Muscle of leg (tissue), 11 donors: ENCODE measurements around the gene RNF213. TPM values are rescaled to one million over a fixed set of nuclear protein-coding genes. Genes with fewer than 3 reads are reported as not detected.
A peak's percentile ranks its signal among the peaks of the same experiment; 100 is the strongest.

Experiments
- DNase-seq: peaks from one replicate; pipeline ENCODE4 v3.0.0; 2013
- H3K27ac ChIP-seq: one replicate; pipeline ENCODE4 v1.5.1; 2013; ENCODE audit warnings: mild to moderate bottlenecking, low read length, control low read depth
- H3K27me3 ChIP-seq: one replicate; pipeline ENCODE4 v1.6.1; 2013; ENCODE audit warnings: low read length; ENCODE audit not compliant: control insufficient read depth, insufficient read depth
- H3K36me3 ChIP-seq: one replicate; pipeline ENCODE4 v1.6.1; 2013; ENCODE audit warnings: low read length; ENCODE audit not compliant: control insufficient read depth, insufficient read depth
- H3K4me1 ChIP-seq: one replicate; pipeline ENCODE4 v1.6.1; 2013; ENCODE audit warnings: low read length; ENCODE audit not compliant: control insufficient read depth, insufficient read depth
- H3K4me3 ChIP-seq: one replicate; pipeline ENCODE4 v1.5.1; 2013; ENCODE audit warnings: low read length, control low read depth
- H3K9me3 ChIP-seq: replicated peaks from 2 replicates; pipeline ENCODE4 v1.6.1; 2013; ENCODE audit warnings: low read depth, low read length; ENCODE audit not compliant: control insufficient read depth
- WGBS: methylation state at CpG from one replicate; pipeline ENCODE4 v1.1.5; 2013; ENCODE audit warnings: missing lambda C conversion rate; ENCODE audit not compliant: insufficient coverage; 5-methylcytosine and 5-hydroxymethylcytosine counted together
- polyA plus RNA-seq, 8 donors: library from polyadenylated mRNA; unstranded; fragments of 120-200 nt; gene quantifications; one replicate each; pipeline versions ENCODE4 v1.2.1 to v1.2.3, GENCODE V29; 2013; ENCODE audit warnings: inconsistent platforms in 1 of 8, low replicate concordance in 1 of 8; ENCODE audit not compliant: insufficient read length in 8 of 8, insufficient read depth in 1 of 8
- total RNA-seq: library from RNA; stranded (reverse); fragments of 120-200 nt; gene quantifications from one replicate; pipeline ENCODE4 v1.2.4, GENCODE V29; 2013

Gene RNF213
- total and polyA plus RNA-seq, 9 donors, result 23.0 to 43.0 (median 32.9) TPM

- Histone ChIP-seq H3K9me3 (no peaks in the 10 kb centered on the region), H3K27ac (no peak overlapping the region), H3K4me1 (peaks cover 6% of the 10 kb centered on the region), H3K36me3 (peaks cover 19% of the 10 kb centered on the region), H3K4me3 (no peak overlapping the region), H3K27me3 (no peaks in the 10 kb centered on the region)
- no peak for DNase-seq
- 83% methylated on average over 16 of the region's 18 CpGs for WGBS
Observed at GRCh38 chr17:80422276-80422675, 161.6 kb downstream of the RNF213 start.

GRCh38 chr17:80422981-80423380 is 162.3 kb downstream of the RNF213 start:
- WGBS, result 75% methylated on average over 20 of the region's 20 CpGs
- Histone ChIP-seq H3K27ac (no peak overlapping the region), H3K9me3 (no peaks in the 10 kb centered on the region), H3K4me1 (peaks cover 6% of the 10 kb centered on the region), H3K36me3 (peaks cover 14% of the 10 kb centered on the region), H3K4me3 (no peak overlapping the region), H3K27me3 (no peaks in the 10 kb centered on the region)
- DNase-seq, result no peak

GRCh38 chr17:80423536-80424225 is 163.0 kb downstream of the RNF213 start:
- peaks cover 13% of the 10 kb centered on the region for H3K36me3 ChIP-seq
- DNase-seq, result no peak
- H3K27ac ChIP-seq, result no peak overlapping the region
- no peaks in the 10 kb centered on the region for H3K9me3 ChIP-seq
- H3K27me3 ChIP-seq, result no peaks in the 10 kb centered on the region
- peaks cover 6% of the 10 kb centered on the region for H3K4me1 ChIP-seq
- H3K4me3 ChIP-seq, result no peak overlapping the region
- 82% methylated on average over 9 of the region's 13 CpGs for WGBS

DNA sequence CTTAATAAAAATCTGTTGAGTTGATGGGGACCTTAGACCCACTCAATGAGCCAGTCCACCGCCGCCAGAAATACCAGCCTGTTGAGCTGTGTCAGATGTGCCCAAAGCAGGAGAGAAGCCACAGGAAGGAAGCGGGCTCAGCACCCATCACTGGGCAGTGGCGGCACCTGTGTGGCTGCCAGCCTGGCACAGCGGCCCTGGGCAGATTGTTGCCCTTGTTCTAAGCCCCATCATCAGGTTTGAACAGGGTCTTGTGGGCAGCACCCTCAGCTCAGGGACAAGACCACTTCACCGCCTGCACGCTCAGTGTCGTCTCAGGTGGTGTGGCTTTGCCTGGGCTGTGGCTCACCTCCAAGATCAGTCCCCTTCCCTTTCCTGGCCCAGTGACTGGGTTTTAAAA is 163.6 kb downstream of the RNF213 start:
- Histone ChIP-seq H3K4me3 (no peak overlapping the region), H3K36me3 (peaks cover 17% of the 10 kb centered on the region), H3K27me3 (no peaks in the 10 kb centered on the region), H3K4me1 (peaks cover 6% of the 10 kb centered on the region), H3K9me3 (no peaks in the 10 kb centered on the region), H3K27ac (no peak overlapping the region)
- no peak for DNase-seq
- WGBS, result 88% methylated on average over 7 of the region's 8 CpGs

DNA sequence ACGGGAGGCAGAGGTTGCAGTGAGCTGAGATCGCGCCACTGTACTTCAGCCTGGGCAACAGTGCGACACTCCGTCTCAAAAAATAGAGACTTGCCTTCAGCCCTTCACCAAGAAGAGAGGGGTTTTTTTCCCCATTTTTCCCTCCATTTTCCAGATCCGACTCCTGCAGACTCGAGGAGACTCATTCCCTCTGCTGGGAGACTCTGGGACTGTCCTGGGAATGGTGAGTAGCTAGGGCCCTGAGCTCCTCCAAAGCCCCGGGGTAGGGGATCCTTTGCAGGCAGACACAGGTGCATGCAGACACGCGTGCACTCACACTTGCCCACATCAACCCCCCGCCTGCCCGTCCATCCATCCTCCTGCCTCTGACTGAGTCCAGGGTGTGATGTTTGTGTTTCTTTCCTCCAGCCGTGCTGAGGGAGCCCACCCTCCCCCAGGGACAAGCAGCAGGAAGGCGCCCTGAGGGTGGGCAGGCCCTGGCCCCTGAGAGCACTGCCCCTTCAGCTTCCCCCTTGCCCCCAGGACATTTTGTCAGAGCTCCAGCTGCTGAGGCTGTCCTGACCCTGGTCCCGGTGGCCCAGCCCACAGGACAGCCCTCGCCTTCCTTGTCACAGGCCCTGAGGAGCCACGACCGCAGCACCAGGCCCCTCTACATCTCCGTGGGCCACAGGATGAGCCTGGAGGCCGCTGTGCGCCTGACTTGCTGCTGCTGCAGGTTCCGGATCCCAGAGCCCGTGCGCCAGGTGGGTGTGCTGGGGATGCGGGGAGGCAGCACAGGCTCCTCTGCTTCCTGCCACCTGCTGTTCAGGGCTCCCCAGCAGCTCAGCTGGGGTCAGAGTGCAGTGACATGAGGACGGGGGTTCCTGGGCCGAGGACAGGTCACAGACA is 164.5 kb downstream of the RNF213 start:
- no peak for DNase-seq
- 66% methylated on average over 15 of the region's 27 CpGs for WGBS
- no peaks in the 10 kb centered on the region for H3K9me3 ChIP-seq
- H3K4me3 ChIP-seq, result no peak overlapping the region
- peaks cover 19% of the 10 kb centered on the region for H3K36me3 ChIP-seq
- peaks cover 6% of the 10 kb centered on the region for H3K4me1 ChIP-seq
- no peaks in the 10 kb centered on the region for H3K27me3 ChIP-seq
- no peak overlapping the region for H3K27ac ChIP-seq

- DNase-seq, result no peak
- Histone ChIP-seq H3K36me3 (peaks cover 20% of the 10 kb centered on the region), H3K27me3 (no peaks in the 10 kb centered on the region), H3K27ac (no peak overlapping the region), H3K4me1 (peaks cover 6% of the 10 kb centered on the region), H3K4me3 (no peak overlapping the region), H3K9me3 (no peaks in the 10 kb centered on the region)
- WGBS, result 85% methylated on average over 9 of the region's 9 CpGs
Observed at GRCh38 chr17:80425835-80426426, 165.3 kb downstream of the RNF213 start.

DNA sequence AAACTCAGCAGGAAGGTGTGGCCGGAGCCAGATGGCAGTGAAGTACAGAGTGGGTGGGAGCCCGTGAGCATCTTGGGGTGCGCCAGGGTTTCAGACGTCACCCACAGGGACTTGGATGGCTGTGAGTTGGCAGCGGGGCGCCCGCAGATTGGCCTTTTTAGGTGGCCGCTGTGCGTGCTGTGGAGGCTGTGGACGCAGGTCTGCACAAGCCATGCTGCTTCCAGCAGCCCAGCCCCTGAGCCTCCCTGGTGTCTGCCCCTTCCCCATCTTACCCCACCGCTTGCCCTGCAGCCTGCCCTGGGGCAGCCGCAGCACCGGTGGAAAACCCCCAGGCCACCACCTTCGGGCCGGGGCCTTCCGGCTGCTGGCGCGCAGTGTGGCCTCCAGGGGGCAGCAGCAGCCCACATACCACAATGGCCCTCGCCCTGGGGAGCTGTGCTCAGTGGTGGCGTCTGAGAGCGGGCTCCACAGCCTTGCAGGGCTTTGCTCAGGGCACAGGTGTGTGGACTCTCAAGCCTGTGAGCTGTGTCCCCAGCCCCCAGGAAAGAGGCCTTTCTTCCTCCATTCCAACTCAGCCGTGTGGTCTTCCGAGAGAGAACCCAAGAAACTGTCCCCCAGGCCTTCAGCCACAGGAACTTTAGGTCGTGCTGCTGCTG is 166.1 kb downstream of the RNF213 start:
- peaks cover 20% of the 10 kb centered on the region for H3K36me3 ChIP-seq
- WGBS, result 54% methylated on average over 17 of the region's 24 CpGs
- H3K4me3 ChIP-seq, result no peak overlapping the region
- no peak overlapping the region for H3K27ac ChIP-seq
- DNase-seq, result peak; percentile 68
- H3K9me3 ChIP-seq, result no peaks in the 10 kb centered on the region
- H3K4me1 ChIP-seq, result peaks cover 6% of the 10 kb centered on the region
- no peaks in the 10 kb centered on the region for H3K27me3 ChIP-seq

- Histone ChIP-seq H3K27ac (no peak overlapping the region), H3K4me1 (peaks cover 6% of the 10 kb centered on the region), H3K9me3 (no peaks in the 10 kb centered on the region), H3K4me3 (no peak overlapping the region), H3K27me3 (no peaks in the 10 kb centered on the region), H3K36me3 (peaks cover 20% of the 10 kb centered on the region)
- WGBS, result 78% methylated on average over 22 of the region's 27 CpGs
- no peak for DNase-seq
Observed at GRCh38 chr17:80427366-80428282, 167.0 kb downstream of the RNF213 start.

GRCh38 chr17:80428363-80428762 is 167.7 kb downstream of the RNF213 start:
- 89% methylated on average over 12 of the region's 12 CpGs for WGBS

More at GRCh38 chr17:80428363-80428762, 167.7 kb downstream of the RNF213 start:
- Histone ChIP-seq H3K36me3 (peaks cover 20% of the 10 kb centered on the region), H3K4me1 (peaks cover 6% of the 10 kb centered on the region), H3K27me3 (no peaks in the 10 kb centered on the region), H3K4me3 (no peak overlapping the region), H3K27ac (no peak overlapping the region), H3K9me3 (no peaks in the 10 kb centered on the region)
- DNase-seq, result no peak
